Breast epithelium (tissue), 3 donors: ENCODE measurements around the gene SLC25A17.

Experiments used
- CTCF ChIP-seq, 3 donors: fragments of 450-650 bp; IDR thresholded peaks; one replicate each; pipeline ENCODE4 v1.5.1; 2016 to 2017; ENCODE audit warnings: antibody characterized with exemption in 3 of 3, mild to moderate bottlenecking in 3 of 3, moderate library complexity in 3 of 3
- POLR2A ChIP-seq: fragments of 450-650 bp; IDR thresholded peaks from one replicate; pipeline ENCODE4 v1.6.1; 2016; ENCODE audit warnings: antibody characterized with exemption, mild to moderate bottlenecking, moderate library complexity

DNA sequence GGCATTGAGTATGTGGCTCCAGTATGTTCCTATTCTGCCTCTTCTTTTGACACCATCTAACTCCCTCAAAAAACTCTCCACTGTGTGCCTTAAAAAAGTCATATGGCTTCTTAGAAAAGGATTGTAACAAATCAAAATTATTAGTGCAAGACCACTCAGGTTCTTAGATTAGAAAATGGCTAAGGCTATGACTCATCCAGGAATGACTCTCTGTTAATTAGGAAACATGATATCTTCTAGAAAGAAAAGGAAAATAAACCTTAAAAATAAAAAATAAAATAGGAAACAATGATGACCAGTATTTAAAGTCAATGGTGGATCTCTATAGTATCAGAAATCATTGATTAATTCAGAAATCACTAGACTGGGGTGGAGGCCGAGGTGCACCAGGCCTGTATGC is 21.7 kb downstream of the SLC25A17 start:
- TF ChIP-seq CTCF (IDR thresholded peaks at IDR 0.05) (no peak), POLR2A (no peak)
